ENCODE data around the gene GMPPA. TPM values are rescaled to one million over a fixed set of nuclear protein-coding genes. Genes with fewer than 3 reads are reported as not detected.

Gene GMPPA
- total and polyA plus RNA-seq, 5 donors: 21.6 to 27.5 (median 25.1) TPM

DNA sequence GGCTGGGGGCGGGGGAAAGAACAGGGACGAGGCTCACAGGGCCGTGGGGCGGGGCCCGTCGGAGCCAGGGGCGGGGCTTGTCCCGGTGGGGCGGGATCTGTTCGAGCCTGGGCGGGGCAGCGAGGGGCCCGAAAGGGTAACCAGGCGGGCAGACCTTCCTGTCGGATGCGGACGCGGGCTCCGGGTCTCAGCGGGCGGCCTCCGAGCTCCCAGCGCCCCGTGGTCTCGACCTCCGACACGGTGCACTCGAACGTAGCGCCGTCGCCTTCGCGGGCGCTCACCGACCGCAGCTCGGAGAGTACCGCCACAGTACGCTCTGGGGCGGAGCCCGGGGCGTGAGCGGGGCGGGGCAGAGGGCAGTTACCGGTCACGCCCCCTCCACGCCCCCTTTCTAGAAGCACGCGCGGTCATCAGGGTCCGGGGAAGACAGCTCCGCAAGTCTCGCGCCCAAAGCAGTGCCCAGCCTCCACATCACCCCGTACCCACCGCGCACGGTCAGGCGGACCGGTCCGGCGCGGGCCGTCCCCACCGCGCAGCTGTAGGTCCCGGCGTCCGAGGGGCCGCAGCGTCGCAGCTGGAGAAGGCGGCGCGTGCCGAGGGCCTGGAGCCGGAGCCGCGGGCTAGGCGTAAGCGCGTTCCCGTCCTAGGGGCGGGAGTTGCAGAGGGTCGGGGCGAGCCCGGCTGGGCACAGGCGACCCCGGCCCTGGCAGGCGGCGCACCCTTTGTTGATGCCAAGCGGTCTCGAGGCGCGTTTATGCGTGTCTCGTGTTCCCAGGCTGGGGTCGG is 53.9 kb downstream of the GMPPA start:
- ATAC-seq (peak; percentile 91 to 92), DNase-seq (peak; percentile 91 to 96 (median 94))
- Histone ChIP-seq H3K4me1 (ENCODE audit: control insufficient read depth, insufficient read depth, low read length) (peaks cover 5% of the 10 kb centered on the region), H3K27me3 (ENCODE audit: control insufficient read depth, insufficient read depth) (no peaks in the 10 kb centered on the region), H3K4me3 (ENCODE audit: low read length) (peak overlapping the region; percentile 42), H3K27ac (ENCODE audit: low read length) (no peak overlapping the region), H3K9me3 (ENCODE audit: control insufficient read depth, low read length) (no peaks in the 10 kb centered on the region)
- intact Hi-C loops (cut with DNase I): no loop called here
- WGBS: 1% methylated on average over 99 of the region's 99 CpGs

- WGBS: 32% methylated on average over 7 of the region's 7 CpGs
- H3K27ac ChIP-seq (ENCODE audit: low read length): no peak overlapping the region
- peaks cover 5% of the 10 kb centered on the region for H3K4me1 ChIP-seq (ENCODE audit: control insufficient read depth, insufficient read depth, low read length)
- H3K9me3 ChIP-seq (ENCODE audit: control insufficient read depth, low read length): no peaks in the 10 kb centered on the region
- ATAC-seq (no peak), DNase-seq (no peak)
- H3K27me3 ChIP-seq (ENCODE audit: control insufficient read depth, insufficient read depth): no peaks in the 10 kb centered on the region
- intact Hi-C loops (cut with DNase I): no loop called here
- no peak overlapping the region for H3K4me3 ChIP-seq (ENCODE audit: low read length)
These were observed 54.4 kb downstream of the GMPPA start for GRCh38 chr2:219553168-219553417.

DNA sequence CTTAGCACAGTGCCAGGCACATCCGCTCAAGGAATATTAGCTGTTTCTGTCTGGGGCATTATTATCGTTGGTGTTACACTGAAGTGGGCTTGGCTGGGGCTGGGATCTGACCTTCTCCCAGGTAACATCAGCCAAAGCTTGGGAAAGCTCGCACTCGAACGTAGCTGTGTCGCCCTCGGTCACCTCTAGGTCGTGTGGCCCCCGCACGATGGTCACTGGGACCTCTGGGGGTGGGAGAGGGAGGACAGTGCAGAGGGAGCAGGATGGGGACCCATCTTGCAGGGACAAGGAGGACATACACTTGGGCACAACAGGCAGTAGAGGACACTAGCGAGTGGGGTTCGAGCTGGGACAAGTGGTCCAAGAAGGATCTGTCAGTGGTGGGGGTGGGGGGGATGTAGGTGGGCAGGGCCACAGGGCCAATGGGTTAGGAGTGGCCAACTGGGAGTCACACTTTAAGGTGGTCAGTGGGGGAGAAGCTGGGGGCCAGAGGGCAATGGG is 54.8 kb downstream of the GMPPA start:
- H3K27ac ChIP-seq (ENCODE audit: low read length): no peak overlapping the region
- no peaks in the 10 kb centered on the region for H3K9me3 ChIP-seq (ENCODE audit: control insufficient read depth, low read length)
- ATAC-seq (no peak), DNase-seq (no peak)
- H3K27me3 ChIP-seq (ENCODE audit: control insufficient read depth, insufficient read depth): no peaks in the 10 kb centered on the region
- no peak overlapping the region for H3K4me3 ChIP-seq (ENCODE audit: low read length)
- intact Hi-C loops (cut with DNase I): no loop called here
- H3K4me1 ChIP-seq (ENCODE audit: control insufficient read depth, insufficient read depth, low read length): peaks cover 5% of the 10 kb centered on the region
- WGBS: 78% methylated on average over 12 of the region's 12 CpGs

- WGBS: 94% methylated on average over 15 of the region's 15 CpGs
- no peak overlapping the region for H3K4me3 ChIP-seq (ENCODE audit: low read length)
- DNase-seq (peak in 1 of 3 donors; percentile 56), ATAC-seq (no peak)
- peaks cover 5% of the 10 kb centered on the region for H3K4me1 ChIP-seq (ENCODE audit: control insufficient read depth, insufficient read depth, low read length)
- no peaks in the 10 kb centered on the region for H3K9me3 ChIP-seq (ENCODE audit: control insufficient read depth, low read length)
- no peaks in the 10 kb centered on the region for H3K27me3 ChIP-seq (ENCODE audit: control insufficient read depth, insufficient read depth)
- H3K27ac ChIP-seq (ENCODE audit: low read length): no peak overlapping the region
- intact Hi-C loops (cut with DNase I): no loop called here
These were observed 55.7 kb downstream of the GMPPA start for GRCh38 chr2:219554350-219554749.

GRCh38 chr2:219555956-219556355 is 57.3 kb downstream of the GMPPA start:
- no peaks in the 10 kb centered on the region for H3K27me3 ChIP-seq (ENCODE audit: control insufficient read depth, insufficient read depth)
- H3K27ac ChIP-seq (ENCODE audit: low read length): no peak overlapping the region
- H3K4me3 ChIP-seq (ENCODE audit: low read length): no peak overlapping the region
- intact Hi-C loops (cut with DNase I): no loop called here
- ATAC-seq (no peak), DNase-seq (peak in 2 of 3 donors; percentile 33 to 37)
- H3K4me1 ChIP-seq (ENCODE audit: control insufficient read depth, insufficient read depth, low read length): peaks cover 5% of the 10 kb centered on the region
- no peaks in the 10 kb centered on the region for H3K9me3 ChIP-seq (ENCODE audit: control insufficient read depth, low read length)
- 94% methylated on average over 20 of the region's 20 CpGs for WGBS

- no peak for ATAC-seq
- 90% methylated on average over 19 of the region's 19 CpGs for WGBS
- Histone ChIP-seq H3K27ac (ENCODE audit: low read length) (no peak overlapping the region), H3K9me3 (ENCODE audit: control insufficient read depth, low read length) (no peaks in the 10 kb centered on the region), H3K4me1 (ENCODE audit: control insufficient read depth, insufficient read depth, low read length) (peaks cover 5% of the 10 kb centered on the region), H3K4me3 (ENCODE audit: low read length) (no peak overlapping the region), H3K27me3 (ENCODE audit: control insufficient read depth, insufficient read depth) (no peaks in the 10 kb centered on the region)
- intact Hi-C loops (cut with DNase I): no loop called here
- peak in 1 of 3 donors; percentile 41 for DNase-seq
These were observed 57.7 kb downstream of the GMPPA start for GRCh38 chr2:219556413-219556812.

Small RNAs within 50 kb of the gene (microRNA-seq; reads per million reads assigned to microRNA genes)
- gene MIR3132: 3.2 to 4.6 reads per million in 2 donors

Other genes with a start within 250 kb of the GMPPA start
- not detected for gene TUBA4B, start 245.6 kb upstream of the GMPPA start, total RNA-seq
- not detected for gene TUBA4B, start 245.6 kb upstream of the GMPPA start, polyA plus RNA-seq
- gene TUBA4A, start 245.0 kb upstream of the GMPPA start, total RNA-seq: 10 to 100 TPM; 27.6 to 88.6 (median 64.3) TPM
- 131 TPM for gene TUBA4A, start 245.0 kb upstream of the GMPPA start, polyA plus RNA-seq
- gene DNAJB2, start 219.5 kb upstream of the GMPPA start, total RNA-seq: 10 to 100 TPM; 43.9 to 78.7 (median 65.8) TPM
- 57.5 TPM for gene DNAJB2, start 219.5 kb upstream of the GMPPA start, polyA plus RNA-seq
- gene PTPRN, start 189.5 kb upstream of the GMPPA start, total RNA-seq: under 1 TPM in 1 of 4 donors, not detected in 3; 0.25 TPM
- 0.41 TPM for gene PTPRN, start 189.5 kb upstream of the GMPPA start, polyA plus RNA-seq
- gene RESP18, start 166.1 kb upstream of the GMPPA start, total RNA-seq: not detected
- not detected for gene RESP18, start 166.1 kb upstream of the GMPPA start, polyA plus RNA-seq
- 10 to 100 TPM; 42.2 to 58.8 (median 56.2) TPM for gene DNPEP, start 111.0 kb upstream of the GMPPA start, total RNA-seq
- gene DNPEP, start 111.0 kb upstream of the GMPPA start, polyA plus RNA-seq: 50.0 TPM
- gene DES, start 80.5 kb upstream of the GMPPA start, total RNA-seq: over 10,000 TPM in 1 of 4 donors, 1,000 to 10,000 TPM in 3; 6,970 to 10,932 (median 7,338) TPM
- gene DES, start 80.5 kb upstream of the GMPPA start, polyA plus RNA-seq: 9,146 TPM
- gene SPEG, start 64.0 kb upstream of the GMPPA start, total RNA-seq: 100 to 1,000 TPM; 122 to 176 (median 159) TPM
- gene SPEG, start 64.0 kb upstream of the GMPPA start, polyA plus RNA-seq: 85.5 TPM
- gene ASIC4, start 15.6 kb downstream of the GMPPA start, total RNA-seq: 1 to 10 TPM in 3 of 4 donors, under 1 TPM in 1; 0.28 to 1.8 (median 1.6) TPM
- gene ASIC4, start 15.6 kb downstream of the GMPPA start, polyA plus RNA-seq: 0.57 TPM
- gene CHPF, start 44.9 kb downstream of the GMPPA start, total RNA-seq: 100 to 1,000 TPM in 2 of 4 donors, 10 to 100 TPM in 2; 92.6 to 145 (median 101) TPM
- gene CHPF, start 44.9 kb downstream of the GMPPA start, polyA plus RNA-seq: 115 TPM
- gene TMEM198, start 45.1 kb downstream of the GMPPA start, total RNA-seq: 1 to 10 TPM; 1.8 to 3.4 (median 3.1) TPM
- 3.4 TPM for gene TMEM198, start 45.1 kb downstream of the GMPPA start, polyA plus RNA-seq
- 100 to 1,000 TPM; 263 to 321 (median 294) TPM for gene OBSL1, start 72.6 kb downstream of the GMPPA start, total RNA-seq
- 179 TPM for gene OBSL1, start 72.6 kb downstream of the GMPPA start, polyA plus RNA-seq
- 10 to 100 TPM; 16.7 to 47.6 (median 28.1) TPM for gene INHA, start 73.4 kb downstream of the GMPPA start, total RNA-seq
- 28.7 TPM for gene INHA, start 73.4 kb downstream of the GMPPA start, polyA plus RNA-seq
- 10 to 100 TPM; 12.1 to 19.0 (median 15.1) TPM for gene STK11IP, start 99.0 kb downstream of the GMPPA start, total RNA-seq
- gene STK11IP, start 99.0 kb downstream of the GMPPA start, polyA plus RNA-seq: 13.4 TPM
- gene SLC4A3, start 128.7 kb downstream of the GMPPA start, total RNA-seq: 100 to 1,000 TPM; 322 to 445 (median 392) TPM
- gene SLC4A3, start 128.7 kb downstream of the GMPPA start, polyA plus RNA-seq: 288 TPM

All from right cardiac atrium (tissue), 5 donors.